ENCODE results near the gene ORMDL3.

DNA sequence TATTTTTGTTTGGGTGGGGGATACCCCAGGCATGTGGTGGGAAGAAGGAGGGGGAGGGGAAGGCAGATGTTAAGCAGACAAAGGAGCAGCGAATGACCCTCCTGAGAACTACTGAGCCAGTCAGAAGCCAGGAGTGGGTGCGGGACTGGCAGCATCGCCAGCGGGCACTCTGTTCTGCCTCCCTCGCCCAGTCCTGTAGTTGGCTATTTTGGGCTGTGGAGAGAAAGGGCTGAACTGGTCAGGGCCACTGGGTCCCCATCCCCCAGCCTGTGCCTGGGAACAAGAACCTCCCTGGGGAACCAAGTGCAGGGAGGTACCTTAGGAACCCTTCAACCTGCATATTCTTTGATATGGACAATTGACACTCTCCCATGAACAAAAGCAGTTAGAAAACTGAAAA lies 6.5 kb upstream of the ORMDL3 start:
- TF ChIP-seq, protein P1, sequence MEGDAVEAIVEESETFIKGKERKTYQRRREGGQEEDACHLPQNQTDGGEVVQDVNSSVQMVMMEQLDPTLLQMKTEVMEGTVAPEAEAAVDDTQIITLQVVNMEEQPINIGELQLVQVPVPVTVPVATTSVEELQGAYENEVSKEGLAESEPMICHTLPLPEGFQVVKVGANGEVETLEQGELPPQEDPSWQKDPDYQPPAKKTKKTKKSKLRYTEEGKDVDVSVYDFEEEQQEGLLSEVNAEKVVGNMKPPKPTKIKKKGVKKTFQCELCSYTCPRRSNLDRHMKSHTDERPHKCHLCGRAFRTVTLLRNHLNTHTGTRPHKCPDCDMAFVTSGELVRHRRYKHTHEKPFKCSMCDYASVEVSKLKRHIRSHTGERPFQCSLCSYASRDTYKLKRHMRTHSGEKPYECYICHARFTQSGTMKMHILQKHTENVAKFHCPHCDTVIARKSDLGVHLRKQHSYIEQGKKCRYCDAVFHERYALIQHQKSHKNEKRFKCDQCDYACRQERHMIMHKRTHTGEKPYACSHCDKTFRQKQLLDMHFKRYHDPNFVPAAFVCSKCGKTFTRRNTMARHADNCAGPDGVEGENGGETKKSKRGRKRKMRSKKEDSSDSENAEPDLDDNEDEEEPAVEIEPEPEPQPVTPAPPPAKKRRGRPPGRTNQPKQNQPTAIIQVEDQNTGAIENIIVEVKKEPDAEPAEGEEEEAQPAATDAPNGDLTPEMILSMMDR (IDR thresholded peaks at IDR 0.05 in 2 of 3, conservative IDR thresholded peaks at IDR 0.05 in 1 of 3; ENCODE audit: control insufficient read depth in 2 of 3, extremely low read depth in 1 of 3, insufficient read depth in 1 of 3, low read depth in 3 of 3, low read length in 3 of 3), result no peak
- TF ChIP-seq JUND (IDR thresholded peaks at IDR 0.05; ENCODE audit: low read depth, low read length) (no peak), CUX1 (IDR thresholded peaks at IDR 0.05; ENCODE audit: insufficient replicate concordance, low read depth, low read length) (no peak), IKZF1 (conservative IDR thresholded peaks at IDR 0.05) (no peak), RCOR1 (conservative IDR thresholded peaks at IDR 0.05; ENCODE audit: low read depth, low read length) (no peak), BHLHE40 (IDR thresholded peaks at IDR 0.05; ENCODE audit: borderline replicate concordance in 1 of 2, low read depth in 2 of 2, low read length in 1 of 2) (no peak), ESRRA (IDR thresholded peaks at IDR 0.05; ENCODE audit: low read length) (no peak), SUZ12 (IDR thresholded peaks at IDR 0.05; ENCODE audit: unreplicated experiment) (no peak), PBX3 (IDR thresholded peaks at IDR 0.05; ENCODE audit: insufficient replicate concordance, low read depth, low read length) (no peak), EZH2 (IDR thresholded peaks at IDR 0.05; ENCODE audit: borderline replicate concordance, control insufficient read depth, low read depth, low read length) (no peak), EP300 (IDR thresholded peaks at IDR 0.05; ENCODE audit: borderline replicate concordance in 1 of 2, control insufficient read depth in 1 of 2, low read depth in 2 of 2, low read length in 2 of 2) (no peak), ELK1 (IDR thresholded peaks at IDR 0.05; ENCODE audit: low read depth, low read length) (no peak)
- TF ChIP-seq, protein P2, sequence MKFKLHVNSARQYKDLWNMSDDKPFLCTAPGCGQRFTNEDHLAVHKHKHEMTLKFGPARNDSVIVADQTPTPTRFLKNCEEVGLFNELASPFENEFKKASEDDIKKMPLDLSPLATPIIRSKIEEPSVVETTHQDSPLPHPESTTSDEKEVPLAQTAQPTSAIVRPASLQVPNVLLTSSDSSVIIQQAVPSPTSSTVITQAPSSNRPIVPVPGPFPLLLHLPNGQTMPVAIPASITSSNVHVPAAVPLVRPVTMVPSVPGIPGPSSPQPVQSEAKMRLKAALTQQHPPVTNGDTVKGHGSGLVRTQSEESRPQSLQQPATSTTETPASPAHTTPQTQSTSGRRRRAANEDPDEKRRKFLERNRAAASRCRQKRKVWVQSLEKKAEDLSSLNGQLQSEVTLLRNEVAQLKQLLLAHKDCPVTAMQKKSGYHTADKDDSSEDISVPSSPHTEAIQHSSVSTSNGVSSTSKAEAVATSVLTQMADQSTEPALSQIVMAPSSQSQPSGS (IDR thresholded peaks at IDR 0.05; ENCODE audit: low read length), result no peak

Measured in GM12878 (cell line).